Suprapubic skin (tissue), 4 donors: Measurements from ENCODE around the gene GPX3. TPM values are rescaled to one million over a fixed set of nuclear protein-coding genes. Genes with fewer than 3 reads are reported as not detected.

Experiments used
- DNase-seq, 2 donors: peaks; one replicate each; pipeline ENCODE4 v3.0.0-alpha.2; 2019; ENCODE audit warnings: low spot score in 2 of 2
- H3K27ac ChIP-seq: fragments of 200-600 bp; sonication (generic); one replicate; pipeline ENCODE4 v1.5.1; 2019
- H3K27me3 ChIP-seq: fragments of 200-600 bp; sonication (generic); one replicate; pipeline ENCODE4 v1.5.1; 2019
- H3K36me3 ChIP-seq: fragments of 200-600 bp; sonication (generic); one replicate; pipeline ENCODE4 v1.5.1; 2019
- H3K4me1 ChIP-seq: fragments of 200-600 bp; sonication (generic); one replicate; pipeline ENCODE4 v1.5.1; 2019
- H3K4me3 ChIP-seq: fragments of 200-600 bp; sonication (generic); one replicate; pipeline ENCODE4 v1.5.1; 2019; ENCODE audit warnings: mild to moderate bottlenecking
- H3K9me3 ChIP-seq: fragments of 200-600 bp; sonication (generic); one replicate; pipeline ENCODE4 v1.5.1; 2019
- EP300 ChIP-seq: sonication (generic); formaldehyde crosslinking; IDR thresholded peaks from one replicate; pipeline ENCODE4 v1.6.1; 2017; ENCODE audit warnings: antibody characterized with exemption
- POLR2A ChIP-seq, 2 donors: fragments of 450-650 bp; IDR thresholded peaks; one replicate each; pipeline ENCODE4 v1.6.1; 2017; ENCODE audit warnings: antibody characterized with exemption in 2 of 2, mild to moderate bottlenecking in 2 of 2, moderate library complexity in 2 of 2
- POLR2AphosphoS5 ChIP-seq, 3 donors: sonication (generic); formaldehyde crosslinking; IDR thresholded peaks; one replicate each; pipeline ENCODE4 v1.6.1; 2017; ENCODE audit warnings: antibody characterized with exemption in 3 of 3
- WGBS: methylation state at CpG from one replicate; pipeline ENCODE4 v1.1.5; 2018; 5-methylcytosine and 5-hydroxymethylcytosine counted together
- total RNA-seq, 4 donors: library from RNA; depleted of rRNA; stranded (reverse); fragments of >200 nt; gene quantifications; one replicate each; pipeline ENCODE4 v1.1.0, GENCODE V29; 2016
- TF ChIP-seq, protein P1 (sequence below), 2 donors: fragments of 200-600 bp in 1 of 2; fragments of 450-650 bp in 1 of 2; sonication (generic) in 1 of 2; IDR thresholded peaks; one replicate each; pipeline ENCODE4 v1.5.1; 2016 to 2019; ENCODE audit warnings: antibody characterized with exemption in 2 of 2, mild to moderate bottlenecking in 1 of 2, moderate library complexity in 1 of 2

Gene GPX3
- total RNA-seq, 4 donors from 2014 or later = 242 to 601 (median 378) TPM

DNA sequence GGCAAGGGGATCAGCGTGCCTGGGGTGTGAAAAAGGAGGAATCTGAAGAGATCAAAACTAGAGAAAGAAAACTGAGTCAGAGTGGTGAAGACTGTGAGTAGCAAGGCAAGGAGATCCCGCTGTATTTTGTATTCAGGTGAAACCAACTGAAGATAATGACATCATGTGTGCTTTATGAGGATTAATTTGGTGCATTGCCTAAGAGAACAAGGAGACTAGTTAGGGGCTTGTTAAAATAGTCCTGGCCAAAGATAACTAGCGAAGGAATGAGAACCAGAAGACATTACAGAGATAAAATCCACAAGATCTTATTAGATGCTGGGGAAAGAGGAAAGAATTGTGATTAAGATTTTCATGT is 16.9 kb upstream of the GPX3 start:
- Histone ChIP-seq H3K4me1 (peaks cover 46% of the 10 kb centered on the region), H3K9me3 (no peaks in the 10 kb centered on the region), H3K4me3 (no peak overlapping the region), H3K36me3 (no peaks in the 10 kb centered on the region), H3K27ac (no peak overlapping the region), H3K27me3 (no peaks in the 10 kb centered on the region)
- TF ChIP-seq POLR2A (IDR thresholded peaks at IDR 0.05) = no peak
- WGBS = 93% methylated on average over 3 of the region's 3 CpGs
- no peak for DNase-seq

DNA sequence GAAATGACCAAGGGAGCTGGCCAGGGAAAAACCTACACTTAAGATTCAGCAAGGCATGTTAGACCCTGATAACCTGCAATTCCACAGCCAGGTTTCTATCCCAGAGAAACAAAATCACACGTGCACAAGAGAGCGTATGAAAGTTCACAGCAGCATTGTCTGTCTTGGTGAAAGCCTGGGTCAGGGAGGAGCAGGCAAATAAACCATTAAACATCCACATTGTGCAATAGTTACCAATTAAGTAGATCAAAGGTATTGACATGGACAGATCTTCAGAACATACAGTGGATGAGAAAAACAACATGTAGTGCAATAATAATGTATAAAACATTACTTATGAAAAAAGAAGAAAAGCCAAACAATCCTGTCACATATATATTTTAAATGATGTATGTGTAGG is 15.9 kb upstream of the GPX3 start:
- Histone ChIP-seq H3K27ac (peak overlapping the region; percentile 88), H3K36me3 (no peaks in the 10 kb centered on the region), H3K27me3 (no peaks in the 10 kb centered on the region), H3K4me1 (peaks cover 46% of the 10 kb centered on the region), H3K9me3 (no peaks in the 10 kb centered on the region), H3K4me3 (no peak overlapping the region)
- TF ChIP-seq POLR2A (IDR thresholded peaks at IDR 0.05) (no peak), POLR2AphosphoS5 (IDR thresholded peaks at IDR 0.05) (no peak), EP300 (no peak)
- TF ChIP-seq, protein P1, sequence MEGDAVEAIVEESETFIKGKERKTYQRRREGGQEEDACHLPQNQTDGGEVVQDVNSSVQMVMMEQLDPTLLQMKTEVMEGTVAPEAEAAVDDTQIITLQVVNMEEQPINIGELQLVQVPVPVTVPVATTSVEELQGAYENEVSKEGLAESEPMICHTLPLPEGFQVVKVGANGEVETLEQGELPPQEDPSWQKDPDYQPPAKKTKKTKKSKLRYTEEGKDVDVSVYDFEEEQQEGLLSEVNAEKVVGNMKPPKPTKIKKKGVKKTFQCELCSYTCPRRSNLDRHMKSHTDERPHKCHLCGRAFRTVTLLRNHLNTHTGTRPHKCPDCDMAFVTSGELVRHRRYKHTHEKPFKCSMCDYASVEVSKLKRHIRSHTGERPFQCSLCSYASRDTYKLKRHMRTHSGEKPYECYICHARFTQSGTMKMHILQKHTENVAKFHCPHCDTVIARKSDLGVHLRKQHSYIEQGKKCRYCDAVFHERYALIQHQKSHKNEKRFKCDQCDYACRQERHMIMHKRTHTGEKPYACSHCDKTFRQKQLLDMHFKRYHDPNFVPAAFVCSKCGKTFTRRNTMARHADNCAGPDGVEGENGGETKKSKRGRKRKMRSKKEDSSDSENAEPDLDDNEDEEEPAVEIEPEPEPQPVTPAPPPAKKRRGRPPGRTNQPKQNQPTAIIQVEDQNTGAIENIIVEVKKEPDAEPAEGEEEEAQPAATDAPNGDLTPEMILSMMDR (IDR thresholded peaks at IDR 0.05) = no peak
- WGBS = 58% methylated on average over 2 of the region's 2 CpGs
- no peak for DNase-seq

DNA sequence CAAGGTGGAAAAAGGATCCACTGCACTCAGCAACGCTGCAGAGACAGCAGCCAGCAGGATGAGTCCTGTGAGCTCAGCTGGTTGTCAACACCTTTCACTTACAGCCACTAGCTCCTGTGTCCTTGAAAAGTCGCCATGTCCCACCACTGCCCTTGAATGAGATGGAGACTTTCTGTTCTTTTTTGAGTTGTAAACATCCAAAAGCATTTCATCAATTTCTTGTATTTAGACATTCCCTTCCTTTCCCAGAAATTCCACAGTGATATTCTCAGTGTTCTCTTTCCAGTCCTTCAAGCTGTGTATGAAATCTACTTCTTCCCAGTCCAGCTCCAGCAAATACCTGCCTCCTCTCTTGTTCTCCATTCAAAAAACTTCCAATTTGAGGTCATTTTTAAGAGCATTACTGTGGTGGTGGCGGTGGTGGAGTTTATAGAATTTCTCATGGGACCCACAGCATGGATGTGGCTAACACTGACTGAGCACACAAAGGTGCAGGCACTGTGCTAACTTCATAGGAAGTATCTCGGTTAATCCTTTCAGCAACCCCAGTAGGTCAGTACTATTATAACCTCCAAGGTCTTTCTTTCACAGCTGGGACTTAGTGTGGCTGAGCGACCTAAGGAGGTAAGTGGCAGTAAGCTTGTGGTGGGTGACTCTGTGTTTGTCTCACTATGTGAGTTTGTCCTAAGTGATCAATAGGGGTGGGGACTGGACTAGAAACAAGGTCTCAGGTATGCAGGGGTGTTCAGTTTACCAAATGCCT is 15.0 kb upstream of the GPX3 start:
- TF ChIP-seq, protein P1 (IDR thresholded peaks at IDR 0.05) = no peak
- TF ChIP-seq EP300 (peak; percentile 28), POLR2A (IDR thresholded peaks at IDR 0.05) (peak in 1 of 2 donors; percentile 35), POLR2AphosphoS5 (IDR thresholded peaks at IDR 0.05) (peak in 2 of 3 donors; percentile 36 to 64)

DNA sequence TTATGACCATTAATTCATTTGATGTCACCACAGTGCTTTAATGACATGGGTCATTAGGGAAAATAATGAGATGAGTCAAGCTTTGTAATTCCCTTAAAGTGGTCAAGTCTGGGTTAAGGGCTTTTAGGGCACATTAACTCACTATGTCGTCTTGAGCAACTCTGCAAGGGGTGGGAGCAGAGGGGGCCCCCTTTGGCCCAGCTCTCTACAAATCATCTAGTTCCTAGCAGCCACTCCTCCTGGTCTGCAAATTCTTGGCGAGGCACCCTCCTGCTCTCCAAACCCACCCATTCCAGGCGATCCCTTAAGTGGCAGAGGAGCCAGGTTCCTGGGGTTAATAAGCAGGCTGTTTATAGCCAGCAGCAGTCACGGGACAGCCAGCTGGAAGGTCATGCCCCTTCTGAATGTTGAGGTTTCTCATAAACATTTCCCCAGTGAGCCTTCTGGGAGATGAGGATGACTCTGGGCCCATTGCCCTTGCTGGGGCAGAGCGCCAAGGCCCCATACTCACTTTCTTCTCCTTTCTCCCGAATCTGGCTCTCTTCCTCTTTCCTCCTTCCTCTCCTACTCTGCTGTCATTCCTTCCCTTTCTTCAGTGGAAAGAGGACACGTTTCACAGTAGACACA is 14.3 kb upstream of the GPX3 start:
- H3K36me3 ChIP-seq = no peaks in the 10 kb centered on the region
- TF ChIP-seq POLR2AphosphoS5 (IDR thresholded peaks at IDR 0.05) (peak in 1 of 3 donors; percentile 17), POLR2A (IDR thresholded peaks at IDR 0.05) (peak in 1 of 2 donors; percentile 30), EP300 (peak; percentile 45)
- TF ChIP-seq, protein P1 (IDR thresholded peaks at IDR 0.05) = no peak
- 38% methylated on average over 7 of the region's 7 CpGs for WGBS
- peak overlapping the region; percentile 88 for H3K27ac ChIP-seq
- peaks cover 46% of the 10 kb centered on the region for H3K4me1 ChIP-seq
- H3K9me3 ChIP-seq = no peaks in the 10 kb centered on the region
- no peak overlapping the region for H3K4me3 ChIP-seq
- no peaks in the 10 kb centered on the region for H3K27me3 ChIP-seq
- peak; percentile 92 to 95 for DNase-seq

More for the DNA sequence above, 15.0 kb upstream of the GPX3 start:
- no peaks in the 10 kb centered on the region for H3K27me3 ChIP-seq
- peak overlapping the region; percentile 88 for H3K27ac ChIP-seq
- DNase-seq = no peak
- no peak overlapping the region for H3K4me3 ChIP-seq
- no peaks in the 10 kb centered on the region for H3K9me3 ChIP-seq
- no peaks in the 10 kb centered on the region for H3K36me3 ChIP-seq
- H3K4me1 ChIP-seq = peaks cover 46% of the 10 kb centered on the region
- 64% methylated on average over 5 of the region's 5 CpGs for WGBS

DNA sequence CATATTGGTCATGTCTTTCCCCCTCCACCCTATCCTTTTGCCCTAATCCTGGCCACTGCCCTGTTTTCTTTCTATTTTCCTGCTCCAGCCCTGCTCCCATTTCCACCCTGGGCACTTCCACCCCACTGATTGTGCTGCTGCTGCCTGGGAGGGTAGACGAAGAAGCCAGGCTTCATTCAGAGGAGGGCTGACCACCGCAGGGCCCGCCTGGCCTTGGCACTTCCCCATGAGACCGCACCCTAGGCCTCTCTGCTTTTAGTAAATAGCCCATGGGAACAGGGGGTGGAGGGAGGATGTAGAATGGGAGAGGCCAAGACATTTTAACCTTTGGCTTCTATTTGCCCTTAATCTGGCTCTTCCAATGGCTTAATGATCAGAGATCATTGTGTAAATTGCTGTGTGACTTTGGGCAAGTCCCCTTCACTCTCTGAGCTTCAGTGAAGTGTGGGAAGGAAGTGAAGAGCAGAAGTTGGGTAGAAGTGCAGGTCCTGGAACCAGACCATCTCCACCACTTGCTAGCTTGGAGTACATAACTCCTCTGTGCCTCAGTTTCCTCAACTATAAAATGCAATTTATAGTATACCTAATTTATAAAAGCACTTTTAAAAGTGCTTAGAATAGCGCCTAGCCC is 13.6 kb upstream of the GPX3 start:
- no peaks in the 10 kb centered on the region for H3K9me3 ChIP-seq
- no peak overlapping the region for H3K4me3 ChIP-seq
- H3K4me1 ChIP-seq = peaks cover 46% of the 10 kb centered on the region
- H3K27ac ChIP-seq = peak overlapping the region; percentile 88
- TF ChIP-seq POLR2AphosphoS5 (IDR thresholded peaks at IDR 0.05) (no peak), POLR2A (IDR thresholded peaks at IDR 0.05) (peak in 1 of 2 donors; percentile 6)
- no peak for DNase-seq
- H3K27me3 ChIP-seq = no peaks in the 10 kb centered on the region
- H3K36me3 ChIP-seq = no peaks in the 10 kb centered on the region
- WGBS = 65% methylated on average over 5 of the region's 5 CpGs
